GM12878 (cell line): ENCODE data around the gene GPR152. TPM values are rescaled to one million over a fixed set of nuclear protein-coding genes. Genes with fewer than 3 reads are reported as not detected.

Source experiments
- ATAC-seq: fragments of 200-7000 bp; cut with Tn5 transposase; 3 replicates; pipeline ENCODE4 v1.9.1; 2020; ENCODE audit warnings: mild to moderate bottlenecking, moderate library complexity
- BruUV-seq: library from RNA; stranded (reverse); fragments of 400-500 nt; replicated peaks from 2 replicates; lab custom pipeline; 2021; lab: Mats Ljungman, UMichigan
- CTCF ChIA-PET: fragments of 300-600 bp; sonication (Branson Sonifier 250); formaldehyde crosslinking; extraction: SDS; loops from one replicate; lab custom pipeline; 2021; ENCODE audit warnings: inconsistent platforms; lab: Yijun Ruan, JAX
- POLR2A ChIA-PET: fragments of 350-600 bp; formaldehyde crosslinking; extraction: SDS; loops from one replicate; lab custom pipeline; 2021; ENCODE audit warnings: inconsistent platforms; lab: Charles Lee
- RAD21 ChIA-PET: fragments of 300-600 bp; sonication (Branson Sonifier 250); formaldehyde crosslinking; loops from one replicate; lab custom pipeline; 2023; ENCODE audit warnings: antibody characterized with exemption; ENCODE audit not compliant: unreplicated experiment; lab: Charles Lee
- SMC1A ChIA-PET: fragments of 300-600 bp; sonication (Branson Sonifier 250); formaldehyde crosslinking; loops from one replicate; lab custom pipeline; 2023; ENCODE audit not compliant: unreplicated experiment, uncharacterized antibody; lab: Charles Lee
- DNase-seq: peaks from one replicate; pipeline ENCODE4 v3.0.0-alpha.2; 2011; ENCODE audit warnings: low read depth, low spot score
- FAIRE-seq: peaks from 3 replicates; lab custom pipeline; 2011; peaks lifted over from hg19 to GRCh38; lab: Jason Lieb, UNC
- H2AFZ ChIP-seq: 2 replicates; pipeline ENCODE4 v1.6.0; 2011; ENCODE audit warnings: low read depth, low read length, control low read depth; ENCODE audit not compliant: control insufficient read depth
- H3K27ac ChIP-seq: 2 replicates; pipeline ENCODE4 v1.5.1; 2011; ENCODE audit warnings: control low read depth; ENCODE audit not compliant: control insufficient read depth, insufficient read depth
- H3K27me3 ChIP-seq, 2 experiments: replicated peaks in 1 of 2; 2 replicates each; pipeline versions ENCODE4 v1.6.0 to v1.6.1; 2011; ENCODE audit warnings: low read length in 1 of 2; ENCODE audit not compliant: control insufficient read depth in 2 of 2, insufficient read depth in 2 of 2
- H3K36me3 ChIP-seq, 2 experiments: 2 replicates each; pipeline ENCODE4 v1.5.1; 2011; ENCODE audit warnings: low read length in 1 of 2; ENCODE audit not compliant: control insufficient read depth in 2 of 2, insufficient read depth in 2 of 2
- H3K4me1 ChIP-seq: 2 replicates; pipeline ENCODE4 v1.6.1; 2011; ENCODE audit warnings: mild to moderate bottlenecking, low read length, moderate library complexity, mixed read lengths; ENCODE audit not compliant: control insufficient read depth, insufficient read depth
- H3K4me2 ChIP-seq: 2 replicates; pipeline ENCODE4 v1.6.0; 2011; ENCODE audit warnings: control low read depth; ENCODE audit not compliant: control insufficient read depth, insufficient read depth
- H3K4me3 ChIP-seq: fragments of 200-600 bp; sonication (generic); 2 replicates; pipeline ENCODE4 v1.5.1; 2016
- H3K79me2 ChIP-seq: 2 replicates; pipeline ENCODE4 v1.6.0; 2011; ENCODE audit warnings: low read length; ENCODE audit not compliant: control insufficient read depth, insufficient read depth
- H3K9ac ChIP-seq: 2 replicates; pipeline ENCODE4 v1.8.0; 2011; ENCODE audit warnings: low read length, control low read depth, mixed read lengths; ENCODE audit not compliant: control insufficient read depth, insufficient read depth
- H3K9me3 ChIP-seq: replicated peaks from 3 replicates; pipeline ENCODE4 v1.5.1; 2011; ENCODE audit warnings: mild to moderate bottlenecking, low read length; ENCODE audit not compliant: control insufficient read depth, insufficient read depth
- H4K20me1 ChIP-seq: 2 replicates; pipeline ENCODE4 v1.6.0; 2011; ENCODE audit not compliant: control insufficient read depth, insufficient read depth
- BACH1 ChIP-seq: fragments of 450-650 bp; IDR thresholded peaks from 2 replicates; pipeline ENCODE4 v1.6.1; 2017; ENCODE audit warnings: mild to moderate bottlenecking, borderline replicate concordance
- CHD1 ChIP-seq: IDR thresholded peaks from 2 replicates; pipeline ENCODE4 v1.6.1; 2012; ENCODE audit warnings: low read depth, low read length, improper control_type of control experiment
- EGR1 ChIP-seq, 2 experiments: IDR thresholded peaks; 1 replicate in 1 of 2; 2 replicates in 1 of 2; pipeline ENCODE4 v1.6.1; 2011 to 2012; ENCODE audit warnings: low read depth in 2 of 2, low read length in 2 of 2, borderline replicate concordance in 1 of 2, mild to moderate bottlenecking in 1 of 2, moderate library complexity in 1 of 2
- FOXK2 ChIP-seq: fragments of 450-650 bp; IDR thresholded peaks from 2 replicates; pipeline ENCODE4 v1.6.1; 2017; ENCODE audit warnings: mild to moderate bottlenecking, moderate library complexity
- HDAC2 ChIP-seq: fragments of 200-600 bp; sonication (generic); IDR thresholded peaks from 2 replicates; pipeline ENCODE4 v1.6.1; 2017
- IKZF2 ChIP-seq, 2 experiments: fragments of 450-650 bp; IDR thresholded peaks; 2 replicates each; pipeline ENCODE4 v1.6.1; 2017; ENCODE audit warnings: mild to moderate bottlenecking in 2 of 2, moderate library complexity in 2 of 2
- MYC ChIP-seq: IDR thresholded peaks from 2 replicates; pipeline ENCODE4 v1.6.1; 2011; ENCODE audit warnings: mild to moderate bottlenecking, low read length, moderate library complexity, inconsistent platforms; ENCODE audit not compliant: insufficient read depth, insufficient replicate concordance, insufficient read length, severe bottlenecking
- NFIC ChIP-seq: IDR thresholded peaks from 2 replicates; pipeline ENCODE4 v1.6.1; 2012; ENCODE audit warnings: low read depth, mild to moderate bottlenecking, inconsistent platforms, low read length, moderate library complexity
- RELA ChIP-seq: fragments of 450-650 bp; IDR thresholded peaks from 2 replicates; pipeline ENCODE4 v1.8.0; 2014; ENCODE audit warnings: borderline replicate concordance; ENCODE audit not compliant: partially characterized antibody
- RUNX3 ChIP-seq: IDR thresholded peaks from 2 replicates; pipeline ENCODE4 v1.6.1; 2012; ENCODE audit warnings: low read length, inconsistent platforms
- SRF ChIP-seq, 2 experiments: IDR thresholded peaks; 2 replicates each; pipeline ENCODE4 v1.6.1; 2011; ENCODE audit warnings: low read depth in 2 of 2, low read length in 2 of 2, mild to moderate bottlenecking in 1 of 2, moderate library complexity in 1 of 2
- SUPT20H ChIP-seq: IDR thresholded peaks from 2 replicates; pipeline ENCODE4 v1.6.1; 2011; ENCODE audit warnings: low read depth, mild to moderate bottlenecking, low read length, moderate library complexity, borderline replicate concordance; ENCODE audit not compliant: control insufficient read depth
- TCF3 ChIP-seq: IDR thresholded peaks from 2 replicates; pipeline ENCODE4 v1.6.1; 2012; ENCODE audit warnings: low read depth, mild to moderate bottlenecking, low read length, borderline replicate concordance; ENCODE audit not compliant: insufficient read depth
- WGBS: methylation state at CpG from one replicate; pipeline ENCODE4 v1.1.6; 2016; ENCODE audit warnings: low lambda C conversion rate; ENCODE audit not compliant: insufficient replicate concordance, insufficient coverage; ENCODE audit errors: missing lambda C conversion rate; 5-methylcytosine and 5-hydroxymethylcytosine counted together
- in situ Hi-C: fragments of 300-500 bp; cut with MboI; formaldehyde crosslinking; loops from 9 replicates; pipeline ENCODE4 v1.14.3; 2018; ENCODE audit warnings: mixed read lengths
- intact Hi-C: fragments of 100-400 bp; cut with micrococcal nuclease; formaldehyde crosslinking; loops from one replicate; pipeline ENCODE4 v1.14.2; 2022; ENCODE audit not compliant: unreplicated experiment
- polyA plus RNA-seq, 11 experiments: library from polyadenylated mRNA; depleted of rRNA in 4 of 11; unstranded in 6 of 11; stranded (reverse) in 5 of 11; fragments of >200 nt; fragmentation: Nextera tagmentation in 4 of 11; fragmentation: Illumina TruSeq in 1 of 11; extraction: Ambion mirVana in 4 of 11; extraction: Trizol in 1 of 11; gene quantifications; 1 replicate in 1 of 11; 2 replicates in 10 of 11; pipeline versions ENCODE4 v1.2.1 to v1.2.3, GENCODE V29; 2011 to 2016; ENCODE audit warnings: inconsistent platforms in 2 of 11, missing spikeins in 2 of 11, low read depth in 1 of 11
- total RNA-seq, 4 experiments: library from RNA; depleted of rRNA in 3 of 4; stranded (reverse); fragments of >200 nt in 3 of 4; fragmentation: Illumina TruSeq in 1 of 4; extraction: Trizol in 1 of 4; gene quantifications; 2 replicates each; pipeline versions ENCODE4 v1.2.1 to v1.2.3, GENCODE V29; 2013 to 2021
- TF ChIP-seq, protein P1 (sequence below): fragments of 450-650 bp; formaldehyde crosslinking; IDR thresholded peaks from 2 replicates; pipeline ENCODE4 v1.4.0; 2022; ENCODE audit warnings: mild to moderate bottlenecking, moderate library complexity
- TF ChIP-seq, protein P2 (sequence below): fragments of 450-650 bp; IDR thresholded peaks from 2 replicates; pipeline ENCODE4 v1.6.1; 2017; ENCODE audit warnings: borderline replicate concordance

GPR152 gene
- total and polyA plus RNA-seq, 10 of the 15 experiments (the other 5 are each of a cell fraction or from before 2014, with no cell fraction given): not detected

DNA sequence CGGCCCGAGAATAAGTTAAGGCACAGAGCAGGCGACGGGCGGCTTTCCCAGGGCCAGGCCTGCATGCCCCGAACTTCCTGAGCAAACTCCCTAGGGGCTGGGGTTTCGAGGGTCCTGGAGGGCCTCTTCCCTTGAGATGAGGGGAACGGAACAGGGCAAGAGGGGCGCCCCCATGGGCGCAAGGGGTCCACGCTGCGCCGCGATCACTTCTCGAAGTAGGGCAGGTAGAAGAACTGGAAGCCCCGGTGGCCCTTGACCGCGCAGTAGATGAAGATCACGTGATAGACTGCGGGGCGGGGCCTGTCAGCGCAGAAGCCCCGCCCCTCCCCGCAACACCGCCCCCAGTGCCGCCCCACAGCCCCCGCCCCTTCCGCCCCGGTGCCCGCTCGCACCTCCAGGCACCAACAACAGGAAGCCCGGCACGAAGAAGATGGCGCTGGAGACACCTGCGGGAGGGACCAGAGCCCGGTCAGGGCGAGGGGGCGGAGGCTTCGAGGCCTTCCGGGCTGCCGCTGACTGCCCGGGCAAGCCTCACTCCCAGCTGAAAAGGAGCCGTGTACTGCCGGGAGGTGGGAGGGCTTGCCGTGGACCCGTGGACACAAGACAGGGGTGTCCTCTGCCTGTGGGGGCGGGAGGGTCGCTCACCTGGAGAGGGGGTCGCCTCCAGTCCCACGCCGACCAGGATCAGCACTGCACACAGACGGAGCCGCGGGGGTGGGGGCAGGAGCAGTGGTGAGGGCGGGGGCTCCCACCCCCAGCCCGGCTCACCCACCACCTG, 12.1 kb upstream of the GPR152 start:
- in situ Hi-C loops: no loop called here
- FAIRE-seq: no peak
- TF ChIP-seq SRF (IDR thresholded peaks at IDR 0.05; ENCODE audit: low read depth in 2 of 2, low read length in 2 of 2): no peak
- TF ChIP-seq CHD1: no peak; the same call in 1 of the 2 replicates
- TF ChIP-seq, protein P1, sequence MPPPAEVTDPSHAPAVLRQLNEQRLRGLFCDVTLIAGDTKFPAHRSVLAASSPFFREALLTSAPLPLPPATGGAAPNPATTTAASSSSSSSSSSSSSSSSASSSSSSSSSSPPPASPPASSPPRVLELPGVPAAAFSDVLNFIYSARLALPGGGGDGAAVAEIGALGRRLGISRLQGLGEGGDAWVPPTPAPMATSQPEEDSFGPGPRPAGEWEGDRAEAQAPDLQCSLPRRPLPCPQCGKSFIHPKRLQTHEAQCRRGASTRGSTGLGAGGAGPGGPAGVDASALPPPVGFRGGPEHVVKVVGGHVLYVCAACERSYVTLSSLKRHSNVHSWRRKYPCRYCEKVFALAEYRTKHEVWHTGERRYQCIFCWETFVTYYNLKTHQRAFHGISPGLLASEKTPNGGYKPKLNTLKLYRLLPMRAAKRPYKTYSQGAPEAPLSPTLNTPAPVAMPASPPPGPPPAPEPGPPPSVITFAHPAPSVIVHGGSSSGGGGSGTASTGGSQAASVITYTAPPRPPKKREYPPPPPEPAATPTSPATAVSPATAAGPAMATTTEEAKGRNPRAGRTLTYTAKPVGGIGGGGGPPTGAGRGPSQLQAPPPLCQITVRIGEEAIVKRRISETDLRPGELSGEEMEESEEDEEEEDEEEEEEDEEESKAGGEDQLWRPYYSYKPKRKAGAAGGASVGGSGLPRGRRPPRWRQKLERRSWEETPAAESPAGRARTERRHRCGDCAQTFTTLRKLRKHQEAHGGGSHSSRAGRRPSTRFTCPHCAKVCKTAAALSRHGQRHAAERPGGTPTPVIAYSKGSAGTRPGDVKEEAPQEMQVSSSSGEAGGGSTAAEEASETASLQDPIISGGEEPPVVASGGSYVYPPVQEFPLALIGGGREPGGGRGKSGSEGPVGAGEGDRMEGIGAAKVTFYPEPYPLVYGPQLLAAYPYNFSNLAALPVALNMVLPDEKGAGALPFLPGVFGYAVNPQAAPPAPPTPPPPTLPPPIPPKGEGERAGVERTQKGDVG (CRISPR knock-in tag): no peak
- peak; percentile 22 for TF ChIP-seq RUNX3
- no peak for TF ChIP-seq RELA
- TF ChIP-seq TCF3: 0 out of 2 replicates have a peak, but pooled peaks have one; percentile 58
- TF ChIP-seq HDAC2: no peak
- TF ChIP-seq FOXK2: no peak
- TF ChIP-seq IKZF2 (IDR thresholded peaks at IDR 0.05): peak in 1 of 2 experiments; percentile 14; a peak in 1 of 4 replicates
- TF ChIP-seq NFIC: no peak
- TF ChIP-seq EGR1 (IDR thresholded peaks at IDR 0.05; ENCODE audit: borderline replicate concordance in 1 of 2, low read depth in 2 of 2, low read length in 2 of 2): peak in 1 of 2 experiments; percentile 17; a peak in 1 of 3 replicates
- TF ChIP-seq, protein P2, sequence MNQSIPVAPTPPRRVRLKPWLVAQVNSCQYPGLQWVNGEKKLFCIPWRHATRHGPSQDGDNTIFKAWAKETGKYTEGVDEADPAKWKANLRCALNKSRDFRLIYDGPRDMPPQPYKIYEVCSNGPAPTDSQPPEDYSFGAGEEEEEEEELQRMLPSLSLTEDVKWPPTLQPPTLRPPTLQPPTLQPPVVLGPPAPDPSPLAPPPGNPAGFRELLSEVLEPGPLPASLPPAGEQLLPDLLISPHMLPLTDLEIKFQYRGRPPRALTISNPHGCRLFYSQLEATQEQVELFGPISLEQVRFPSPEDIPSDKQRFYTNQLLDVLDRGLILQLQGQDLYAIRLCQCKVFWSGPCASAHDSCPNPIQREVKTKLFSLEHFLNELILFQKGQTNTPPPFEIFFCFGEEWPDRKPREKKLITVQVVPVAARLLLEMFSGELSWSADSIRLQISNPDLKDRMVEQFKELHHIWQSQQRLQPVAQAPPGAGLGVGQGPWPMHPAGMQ: no peak
- no peak for TF ChIP-seq SUPT20H
- TF ChIP-seq MYC: no peak
- peak; percentile 1; the same call in 1 of the 2 replicates for TF ChIP-seq BACH1

More for the DNA sequence above, 12.1 kb upstream of the GPR152 start:
- no TSS peak for BruUV-seq
- peak overlapping the region; percentile 97 for H3K4me3 ChIP-seq
- ChIA-PET POLR2A (interaction anchor here (0.6 to 8.1 kb wide), 11 partner anchors 18 to 884 kb away, joined by 3 to 78 read pairs (median 6); partner anchors contain the start of genes AIP, PPP1CA, PTPRCAP and RAD9A), RAD21 (interaction anchor here (0.5 to 5.5 kb wide), 11 partner anchors 18 to 114 kb away, joined by 3 to 72 read pairs (median 4); partner anchors contain the start of genes AIP, PPP1CA, PTPRCAP and TBC1D10C), CTCF (interaction anchor here (0.9 to 5.1 kb wide), 6 partner anchors 18 to 150 kb away, joined by 3 to 36 read pairs (median 4); partner anchors contain the start of genes AIP, PPP1CA and PTPRCAP), SMC1A (interaction anchor here (0.9 to 5.2 kb wide), 5 partner anchors 18 to 62 kb away, joined by 3 to 46 read pairs (median 13); partner anchors contain the start of genes AIP, PPP1CA, PTPRCAP and TBC1D10C)
- no peaks in the 10 kb centered on the region for H4K20me1 ChIP-seq
- H3K4me1 ChIP-seq: peaks cover 33% of the 10 kb centered on the region
- ATAC-seq (peak; percentile 85), DNase-seq (peak; percentile 65)
- H3K27ac ChIP-seq: peak overlapping the region; percentile 93
- intact Hi-C loops: no loop called here
- H3K79me2 ChIP-seq: peaks cover 14% of the 10 kb centered on the region
- no peaks in the 10 kb centered on the region; a peak in 1 of 4 replicates for H3K36me3 ChIP-seq
- peak overlapping the region; percentile 100 for H3K4me2 ChIP-seq
- no peaks in the 10 kb centered on the region for H3K27me3 ChIP-seq
- under 1% methylated on average over 45 of the region's 56 CpGs for WGBS
- peak overlapping the region; percentile 95 for H3K9ac ChIP-seq
- no peaks in the 10 kb centered on the region for H3K9me3 ChIP-seq
- peak overlapping the region; percentile 79 for H2AFZ ChIP-seq
